IMR-90 (cell line): ENCODE measurements around the gene CDH13. TPM values are rescaled to one million over a fixed set of nuclear protein-coding genes. Genes with fewer than 3 reads are reported as not detected.

ENCODE experiments used
- ATAC-seq: fragments of 200-7000 bp; cut with Tn5 transposase; 2 replicates; pipeline ENCODE4 v1.9.1; 2020; ENCODE audit warnings: low read depth, mild to moderate bottlenecking, moderate library complexity
- BruUV-seq: library from RNA; stranded (reverse); fragments of 400-500 nt; replicated peaks from 2 replicates; lab custom pipeline; 2021; lab: Mats Ljungman, UMichigan
- CTCF ChIA-PET: fragments of 300-600 bp; formaldehyde crosslinking; extraction: SDS; loops from one replicate; lab custom pipeline; 2021; ENCODE audit warnings: antibody characterized with exemption; lab: Yijun Ruan, JAX
- POLR2A ChIA-PET: fragments of 300-600 bp; sonication (Branson Sonifier 250); formaldehyde crosslinking; loops from one replicate; lab custom pipeline; 2022; ENCODE audit warnings: antibody characterized with exemption; ENCODE audit not compliant: unreplicated experiment; lab: Charles Lee
- DNase-seq: peaks from one replicate; pipeline ENCODE4 v3.0.0; 2013
- H2AFZ ChIP-seq: replicated peaks from 2 replicates; pipeline ENCODE3; 2013; ENCODE audit warnings: low read length, mild to moderate bottlenecking; ENCODE audit not compliant: poor library complexity
- H2AK5ac ChIP-seq: 2 replicates; pipeline ENCODE4 v1.6.1; 2013; ENCODE audit warnings: low read depth, low read length, inconsistent platforms
- H2AK9ac ChIP-seq: replicated peaks from 2 replicates; pipeline ENCODE3; 2013; ENCODE audit warnings: mild to moderate bottlenecking, low read depth, low read length, moderate library complexity; ENCODE audit not compliant: poor library complexity
- H2BK120ac ChIP-seq: 2 replicates; pipeline ENCODE4 v1.6.1; 2013; ENCODE audit warnings: low read depth, low read length, inconsistent platforms
- H2BK15ac ChIP-seq: 3 replicates; pipeline ENCODE4 v1.6.1; 2013; ENCODE audit warnings: low read depth, low read length, inconsistent platforms
- H2BK20ac ChIP-seq: 2 replicates; pipeline ENCODE4 v1.6.1; 2013; ENCODE audit warnings: low read depth, mild to moderate bottlenecking, inconsistent platforms, low read length, moderate library complexity
- H2BK5ac ChIP-seq: 2 replicates; pipeline ENCODE4 v1.6.1; 2013; ENCODE audit warnings: mild to moderate bottlenecking, low read depth, low read length, inconsistent platforms; ENCODE audit not compliant: poor library complexity, severe bottlenecking
- H3K14ac ChIP-seq: replicated peaks from 2 replicates; pipeline ENCODE4 v1.6.1; 2013; ENCODE audit warnings: low read depth, low read length, inconsistent platforms
- H3K18ac ChIP-seq: 2 replicates; pipeline ENCODE4 v1.6.1; 2013; ENCODE audit warnings: low read depth, low read length, control low read depth
- H3K23ac ChIP-seq: 2 replicates; pipeline ENCODE4 v1.6.1; 2013; ENCODE audit warnings: low read depth, low read length, inconsistent platforms
- H3K27ac ChIP-seq: 2 replicates; pipeline ENCODE4 v1.5.1; 2013; ENCODE audit warnings: mild to moderate bottlenecking, control low read depth, low read length; ENCODE audit not compliant: insufficient read depth
- H3K27me3 ChIP-seq: 2 replicates; pipeline ENCODE4 v1.6.1; 2013; ENCODE audit warnings: low read length; ENCODE audit not compliant: control insufficient read depth, insufficient read depth
- H3K36me3 ChIP-seq: 2 replicates; pipeline ENCODE4 v1.6.1; 2013; ENCODE audit warnings: low read length, mixed read lengths; ENCODE audit not compliant: control insufficient read depth, insufficient read depth
- H3K4ac ChIP-seq: 2 replicates; pipeline ENCODE4 v1.6.1; 2013; ENCODE audit warnings: low read depth, low read length, inconsistent platforms
- H3K4me1 ChIP-seq: 2 replicates; pipeline ENCODE4 v1.6.1; 2013; ENCODE audit warnings: low read length, mixed read lengths; ENCODE audit not compliant: control insufficient read depth, insufficient read depth
- H3K4me2 ChIP-seq: 2 replicates; pipeline ENCODE4 v1.6.1; 2013; ENCODE audit warnings: low read depth, mild to moderate bottlenecking, control low read depth, low read length, moderate library complexity
- H3K4me3 ChIP-seq: 2 replicates; pipeline ENCODE4 v1.5.1; 2013; ENCODE audit warnings: low read depth, mild to moderate bottlenecking, control low read depth, low read length, moderate library complexity; ENCODE audit not compliant: insufficient read depth
- H3K56ac ChIP-seq: 2 replicates; pipeline ENCODE4 v1.6.1; 2013; ENCODE audit warnings: low read length, inconsistent platforms; ENCODE audit not compliant: insufficient read depth; ENCODE audit errors: extremely low read depth
- H3K79me1 ChIP-seq, 2 experiments: 2 replicates each; pipeline ENCODE4 v1.6.1; 2013; ENCODE audit warnings: low read length in 2 of 2, inconsistent platforms in 1 of 2, low read depth in 1 of 2
- H3K9ac ChIP-seq: 2 replicates; pipeline ENCODE4 v1.6.1; 2013; ENCODE audit warnings: low read depth, low read length, control low read depth
- H3K9me1 ChIP-seq: 2 replicates; pipeline ENCODE4 v1.6.1; 2013; ENCODE audit warnings: low read length, inconsistent platforms; ENCODE audit not compliant: insufficient read depth
- H3K9me3 ChIP-seq: 2 replicates; pipeline ENCODE4 v1.6.1; 2013; ENCODE audit warnings: low read length; ENCODE audit not compliant: control insufficient read depth, insufficient read depth
- H4K20me1 ChIP-seq: 2 replicates; pipeline ENCODE4 v1.6.1; 2013; ENCODE audit warnings: low read length, inconsistent platforms; ENCODE audit not compliant: insufficient read depth
- H4K5ac ChIP-seq: 2 replicates; pipeline ENCODE4 v1.6.1; 2013; ENCODE audit warnings: mild to moderate bottlenecking, low read depth, low read length, control low read depth
- H4K8ac ChIP-seq, 2 experiments: 2 replicates each; pipeline ENCODE4 v1.6.1; 2013; ENCODE audit warnings: low read depth in 2 of 2, low read length in 2 of 2, control low read depth in 1 of 2, inconsistent platforms in 1 of 2
- H4K91ac ChIP-seq: 2 replicates; pipeline ENCODE4 v1.6.1; 2013; ENCODE audit warnings: low read depth, low read length, inconsistent platforms; ENCODE audit not compliant: insufficient read depth
- BHLHE40 ChIP-seq: fragments of 150-350 bp; IDR thresholded peaks from 2 replicates; pipeline ENCODE4 v1.6.1; 2016; ENCODE audit warnings: mild to moderate bottlenecking, low read depth, low read length
- CEBPB ChIP-seq: IDR thresholded peaks from 2 replicates; pipeline ENCODE4 v1.6.1; 2012; ENCODE audit warnings: low read depth, low read length, improper control_type of control experiment
- CHD1 ChIP-seq: IDR thresholded peaks from 2 replicates; pipeline ENCODE4 v1.6.1; 2012; ENCODE audit warnings: low read depth, low read length, improper control_type of control experiment
- CTCF ChIP-seq: conservative IDR thresholded peaks from 2 replicates; pipeline ENCODE4 v1.5.1; 2012; ENCODE audit warnings: mild to moderate bottlenecking, low read depth, low read length, improper control_type of control experiment
- FOS ChIP-seq: fragments of 150-350 bp; IDR thresholded peaks from 2 replicates; pipeline ENCODE4 v1.6.1; 2016; ENCODE audit warnings: low read depth, low read length
- MAFK ChIP-seq: IDR thresholded peaks from 2 replicates; pipeline ENCODE4 v1.6.1; 2012; ENCODE audit warnings: low read depth, low read length, improper control_type of control experiment
- MAZ ChIP-seq: IDR thresholded peaks from 2 replicates; pipeline ENCODE4 v1.6.1; 2012; ENCODE audit warnings: low read depth, mild to moderate bottlenecking, low read length, improper control_type of control experiment, moderate library complexity, borderline replicate concordance
- MXI1 ChIP-seq: IDR thresholded peaks from 2 replicates; pipeline ENCODE4 v1.6.1; 2012; ENCODE audit warnings: low read depth, mild to moderate bottlenecking, low read length, moderate library complexity, borderline replicate concordance
- NFE2L2 ChIP-seq: fragments of 150-350 bp; IDR thresholded peaks from 2 replicates; pipeline ENCODE4 v1.6.1; 2016; ENCODE audit warnings: low read depth, mild to moderate bottlenecking, low read length
- POLR2A ChIP-seq: IDR thresholded peaks from 2 replicates; pipeline ENCODE4 v1.6.1; 2012; ENCODE audit warnings: mild to moderate bottlenecking, low read depth, low read length
- RAD21 ChIP-seq: IDR thresholded peaks from 2 replicates; pipeline ENCODE4 v1.6.1; 2012; ENCODE audit warnings: low read length, improper control_type of control experiment
- RCOR1 ChIP-seq: IDR thresholded peaks from 2 replicates; pipeline ENCODE4 v1.6.1; 2012; ENCODE audit warnings: mild to moderate bottlenecking, low read length, improper control_type of control experiment; ENCODE audit not compliant: insufficient replicate concordance
- RFX5 ChIP-seq: IDR thresholded peaks from 2 replicates; pipeline ENCODE4 v1.8.0; 2012; ENCODE audit warnings: low read depth, mild to moderate bottlenecking, low read length, moderate library complexity
- SMC3 ChIP-seq: fragments of 150-350 bp; IDR thresholded peaks from 2 replicates; pipeline ENCODE4 v1.6.1; 2016; ENCODE audit warnings: low read depth, mild to moderate bottlenecking, antibody characterized with exemption, low read length, moderate library complexity
- WGBS, 2 experiments: methylation state at CpG; one replicate each; pipeline versions ENCODE4 v1.1.5 to v1.1.7; 2013; ENCODE audit warnings: missing lambda C conversion rate in 2 of 2; ENCODE audit not compliant: insufficient read length in 1 of 2; ENCODE audit errors: extremely low coverage in 2 of 2; 5-methylcytosine and 5-hydroxymethylcytosine counted together
- dilution Hi-C: fragments of 300-500 bp; cut with HindIII; formaldehyde crosslinking; loops from one replicate; pipeline ENCODE4 v1.14.3; 2018; ENCODE audit warnings: low sequenced_read_pairs; ENCODE audit not compliant: unreplicated experiment
- in situ Hi-C: fragments of 300-500 bp; cut with MboI; formaldehyde crosslinking; loops from 3 replicates; pipeline ENCODE4 v1.14.3; 2019; ENCODE audit warnings: low sequenced_read_pairs, inconsistent platforms, mixed read lengths
- intact Hi-C: fragments of 100-400 bp; cut with micrococcal nuclease; formaldehyde crosslinking; loops from 2 replicates; pipeline ENCODE4 v1.10.0; 2022
- polyA plus RNA-seq, 3 experiments: library from polyadenylated mRNA; depleted of rRNA; stranded (reverse); fragments of >200 nt; gene quantifications; 2 replicates each; pipeline ENCODE4 v1.2.3, GENCODE V29; 2012; ENCODE audit warnings: low replicate concordance in 1 of 3
- total RNA-seq: library from RNA; depleted of rRNA; stranded (reverse); fragments of >200 nt; gene quantifications from 2 replicates; pipeline ENCODE4 v1.2.3, GENCODE V29; 2012
- TF ChIP-seq, protein P1 (sequence below): fragments of 150-350 bp; IDR thresholded peaks from 2 replicates; pipeline ENCODE4 v1.6.1; 2016; ENCODE audit warnings: low read depth, mild to moderate bottlenecking, low read length, moderate library complexity, borderline replicate concordance
- TF ChIP-seq, protein P2 (sequence below): fragments of 150-350 bp; IDR thresholded peaks from 2 replicates; pipeline ENCODE4 v1.6.1; 2017; ENCODE audit warnings: mild to moderate bottlenecking, antibody characterized with exemption, low read length, low read depth

CDH13 gene
- total and polyA plus RNA-seq, 2 of the 4 experiments (the other 2 are of a cell fraction) = 61.6 to 74.7 TPM

- Histone ChIP-seq H4K8ac (no peak overlapping the region), H3K4me2 (no peak overlapping the region), H3K9ac (no peak overlapping the region), H2BK15ac (no peak overlapping the region), H3K23ac (no peak overlapping the region), H2BK120ac (no peak overlapping the region), H2BK5ac (no peak overlapping the region), H2AFZ (no peak overlapping the region), H3K9me1 (no peaks in the 10 kb centered on the region; the same call in 1 of the 2 replicates), H3K79me1 (peaks cover 0 to 3% of the 10 kb centered on the region in 2 experiments; a peak in 2 of 4 replicates), H2AK9ac (no peak overlapping the region), H4K20me1 (no peaks in the 10 kb centered on the region), H3K18ac (no peak overlapping the region), H3K4ac (no peak overlapping the region), H2BK20ac (no peak overlapping the region), H3K14ac (no peak overlapping the region), H3K56ac (no peak overlapping the region), H3K4me3 (no peak overlapping the region), H3K36me3 (no peaks in the 10 kb centered on the region), H2AK5ac (no peak overlapping the region), H4K5ac (no peak overlapping the region), H3K27me3 (no peaks in the 10 kb centered on the region), H4K91ac (no peak overlapping the region), H3K4me1 (no peaks in the 10 kb centered on the region), H3K27ac (no peak overlapping the region), H3K9me3 (no peaks in the 10 kb centered on the region)
- TF ChIP-seq MAZ (no peak), FOS (no peak), CTCF (no peak), POLR2A (no peak), MXI1 (no peak), RFX5 (no peak), SMC3 (no peak), RCOR1 (no peak), CHD1 (no peak), BHLHE40 (no peak), RAD21 (no peak), NFE2L2 (no peak), CEBPB (no peak), MAFK (no peak)
- TF ChIP-seq, protein P1, sequence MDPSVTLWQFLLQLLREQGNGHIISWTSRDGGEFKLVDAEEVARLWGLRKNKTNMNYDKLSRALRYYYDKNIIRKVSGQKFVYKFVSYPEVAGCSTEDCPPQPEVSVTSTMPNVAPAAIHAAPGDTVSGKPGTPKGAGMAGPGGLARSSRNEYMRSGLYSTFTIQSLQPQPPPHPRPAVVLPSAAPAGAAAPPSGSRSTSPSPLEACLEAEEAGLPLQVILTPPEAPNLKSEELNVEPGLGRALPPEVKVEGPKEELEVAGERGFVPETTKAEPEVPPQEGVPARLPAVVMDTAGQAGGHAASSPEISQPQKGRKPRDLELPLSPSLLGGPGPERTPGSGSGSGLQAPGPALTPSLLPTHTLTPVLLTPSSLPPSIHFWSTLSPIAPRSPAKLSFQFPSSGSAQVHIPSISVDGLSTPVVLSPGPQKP = no peak
- TF ChIP-seq, protein P2, sequence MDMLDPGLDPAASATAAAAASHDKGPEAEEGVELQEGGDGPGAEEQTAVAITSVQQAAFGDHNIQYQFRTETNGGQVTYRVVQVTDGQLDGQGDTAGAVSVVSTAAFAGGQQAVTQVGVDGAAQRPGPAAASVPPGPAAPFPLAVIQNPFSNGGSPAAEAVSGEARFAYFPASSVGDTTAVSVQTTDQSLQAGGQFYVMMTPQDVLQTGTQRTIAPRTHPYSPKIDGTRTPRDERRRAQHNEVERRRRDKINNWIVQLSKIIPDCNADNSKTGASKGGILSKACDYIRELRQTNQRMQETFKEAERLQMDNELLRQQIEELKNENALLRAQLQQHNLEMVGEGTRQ = no peak
- in situ Hi-C loops = no loop called here
- WGBS, 2 experiments = 88% methylated on average over 8 of the region's 10 CpGs; no CpG with 5 or more reads in 1 of the 2 experiments
- ATAC-seq = no peak
- POLR2A ChIA-PET = no interaction called here
- intact Hi-C loops = no loop called here
- BruUV-seq = no TSS peak
- no peak for DNase-seq
- CTCF ChIA-PET = no interaction called here
- dilution Hi-C loops = no loop called here
Observed at GRCh38 chr16:82911925-82912324, 285.2 kb downstream of the CDH13 start.
